Thyroid gland (tissue), 4 donors: ENCODE measurements around the gene GOPC. TPM values are rescaled to one million over a fixed set of nuclear protein-coding genes. Genes with fewer than 3 reads are reported as not detected.

Source experiments
- DNase-seq, 2 donors: peaks; one replicate each; pipeline ENCODE4 v3.0.0-alpha.2; 2019
- H3K27ac ChIP-seq, 3 donors: fragments of 200-600 bp; sonication (generic); 1 replicate in 2 of 3; 2 replicates in 1 of 3; pipeline ENCODE4 v1.5.1; 2016 to 2019; ENCODE audit warnings: mild to moderate bottlenecking in 1 of 3, moderate library complexity in 1 of 3
- H3K27me3 ChIP-seq: fragments of 200-600 bp; sonication (generic); one replicate; pipeline ENCODE4 v1.5.1; 2019
- H3K36me3 ChIP-seq, 2 donors: fragments of 200-600 bp; sonication (generic); one replicate each; pipeline ENCODE4 v1.5.1; 2016 to 2019
- H3K4me1 ChIP-seq, 2 donors: fragments of 200-600 bp; sonication (generic); one replicate each; pipeline ENCODE4 v1.5.1; 2017 to 2019
- H3K4me3 ChIP-seq, 3 donors: fragments of 200-600 bp; sonication (generic); replicated peaks in 1 of 3; 1 replicate in 2 of 3; 2 replicates in 1 of 3; pipeline ENCODE4 v1.5.1; 2016; ENCODE audit warnings: mild to moderate bottlenecking in 1 of 3
- H3K9me3 ChIP-seq: fragments of 200-600 bp; sonication (generic); one replicate; pipeline ENCODE4 v1.5.1; 2017
- POLR2A ChIP-seq, 2 donors: fragments of 450-650 bp; IDR thresholded peaks; one replicate each; pipeline ENCODE4 v1.6.1; 2017; ENCODE audit warnings: antibody characterized with exemption in 2 of 2, mild to moderate bottlenecking in 2 of 2, moderate library complexity in 1 of 2
- WGBS, 2 donors: methylation state at CpG; one replicate each; pipeline ENCODE4 v1.1.5; 2017; 5-methylcytosine and 5-hydroxymethylcytosine counted together
- intact Hi-C: fragments of 100-400 bp; cut with DNase I; formaldehyde crosslinking; loops from one replicate; pipeline ENCODE4 v1.15.1; 2023
- total RNA-seq, 4 donors: library from RNA; depleted of rRNA; stranded (reverse); fragments of >200 nt; gene quantifications; one replicate each; pipeline ENCODE4 v1.2.3, GENCODE V29; 2016
- TF ChIP-seq, protein P1 (sequence below), 6 experiments: fragments of 200-600 bp in 3 of 6; fragments of 450-650 bp in 3 of 6; sonication (generic) in 3 of 6; IDR thresholded peaks; one replicate each; pipeline ENCODE4 v1.5.1; 2016 to 2019; ENCODE audit warnings: antibody characterized with exemption in 6 of 6, mild to moderate bottlenecking in 2 of 6, inconsistent platforms in 1 of 6, moderate library complexity in 1 of 6

The GOPC gene
- total RNA-seq, 4 donors from 2014 or later: 37.9 to 49.5 (median 41.7) TPM

DNA sequence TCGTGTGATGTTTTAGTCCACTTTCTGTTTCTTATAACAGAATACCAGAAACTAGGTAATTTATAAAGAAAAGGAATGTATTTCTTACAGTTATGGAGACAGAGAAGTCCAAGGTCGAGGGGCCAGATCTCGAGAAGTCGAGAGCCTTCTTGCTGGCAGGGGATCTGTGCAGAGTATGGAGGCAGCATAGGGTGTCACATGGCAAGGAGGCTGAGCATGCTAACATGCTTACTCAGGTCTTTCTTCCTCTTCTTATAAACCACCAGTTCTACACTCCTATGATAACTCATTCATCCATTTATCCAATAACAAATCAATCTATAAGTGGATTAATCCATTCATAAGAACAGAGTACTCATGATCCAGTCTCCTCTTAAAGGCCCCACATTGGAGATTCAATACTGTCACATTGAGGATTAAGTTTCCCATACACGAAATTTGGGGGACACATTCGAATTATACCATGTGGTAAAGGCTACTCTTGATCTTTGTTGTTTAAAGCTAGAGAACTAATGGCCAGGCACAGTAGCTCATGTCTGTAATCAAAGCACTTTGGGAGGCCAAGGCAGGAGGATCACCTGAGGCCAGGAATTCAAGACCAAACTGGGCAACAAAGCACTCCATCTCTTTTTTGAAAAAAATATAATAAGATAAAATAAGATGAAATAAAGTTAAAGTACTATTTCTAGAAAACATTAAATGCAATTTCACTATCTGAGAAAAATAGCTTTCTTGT lies 2.1 kb downstream of the GOPC start:
- Histone ChIP-seq H3K36me3 (no peaks in the 10 kb centered on the region), H3K9me3 (no peaks in the 10 kb centered on the region), H3K27ac (no peak overlapping the region), H3K4me3 (no peak overlapping the region), H3K27me3 (no peaks in the 10 kb centered on the region), H3K4me1 (peaks cover 9 to 18% of the 10 kb centered on the region in 2 donors)
- intact Hi-C loops: loop anchor here (10.0 kb wide), 1 partner anchor 255 kb away; no protein-coding TSS in a partner anchor
- WGBS, 2 donors: 88 to 94% methylated on average over 6 of the region's 6 CpGs
- DNase-seq: no peak
- TF ChIP-seq POLR2A (IDR thresholded peaks at IDR 0.05): no peak
- TF ChIP-seq, protein P1, sequence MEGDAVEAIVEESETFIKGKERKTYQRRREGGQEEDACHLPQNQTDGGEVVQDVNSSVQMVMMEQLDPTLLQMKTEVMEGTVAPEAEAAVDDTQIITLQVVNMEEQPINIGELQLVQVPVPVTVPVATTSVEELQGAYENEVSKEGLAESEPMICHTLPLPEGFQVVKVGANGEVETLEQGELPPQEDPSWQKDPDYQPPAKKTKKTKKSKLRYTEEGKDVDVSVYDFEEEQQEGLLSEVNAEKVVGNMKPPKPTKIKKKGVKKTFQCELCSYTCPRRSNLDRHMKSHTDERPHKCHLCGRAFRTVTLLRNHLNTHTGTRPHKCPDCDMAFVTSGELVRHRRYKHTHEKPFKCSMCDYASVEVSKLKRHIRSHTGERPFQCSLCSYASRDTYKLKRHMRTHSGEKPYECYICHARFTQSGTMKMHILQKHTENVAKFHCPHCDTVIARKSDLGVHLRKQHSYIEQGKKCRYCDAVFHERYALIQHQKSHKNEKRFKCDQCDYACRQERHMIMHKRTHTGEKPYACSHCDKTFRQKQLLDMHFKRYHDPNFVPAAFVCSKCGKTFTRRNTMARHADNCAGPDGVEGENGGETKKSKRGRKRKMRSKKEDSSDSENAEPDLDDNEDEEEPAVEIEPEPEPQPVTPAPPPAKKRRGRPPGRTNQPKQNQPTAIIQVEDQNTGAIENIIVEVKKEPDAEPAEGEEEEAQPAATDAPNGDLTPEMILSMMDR (IDR thresholded peaks at IDR 0.05): no peak

DNA sequence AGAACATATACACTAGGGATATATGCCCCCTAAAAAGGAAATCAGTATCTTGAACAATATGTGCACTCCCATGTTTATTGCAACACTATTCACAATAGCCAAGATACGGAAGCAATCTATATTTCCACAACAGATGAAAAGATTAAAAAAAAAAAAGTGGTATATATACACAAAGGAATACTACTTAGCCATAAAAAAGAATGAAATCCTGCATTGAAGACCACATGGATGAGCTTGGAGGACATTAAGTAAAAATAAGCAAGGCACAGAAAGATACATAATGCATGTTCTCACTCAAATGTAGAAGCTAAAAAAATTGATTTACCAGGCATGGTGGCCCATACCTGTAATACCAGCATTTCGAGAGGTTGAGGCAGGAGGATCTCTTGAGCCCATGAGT lies 4.6 kb downstream of the GOPC start:
- 94 to 95% methylated on average over 2 of the region's 2 CpGs for WGBS, 2 donors
- no peak for TF ChIP-seq POLR2A (IDR thresholded peaks at IDR 0.05)
- TF ChIP-seq, protein P1 (IDR thresholded peaks at IDR 0.05): no peak
- H3K9me3 ChIP-seq: no peaks in the 10 kb centered on the region
- intact Hi-C loops: loop anchor here (10.0 kb wide), 1 partner anchor 53 kb away; no protein-coding TSS in a partner anchor
- no peak overlapping the region for H3K27ac ChIP-seq
- H3K36me3 ChIP-seq: no peaks in the 10 kb centered on the region
- no peak for DNase-seq
- no peaks in the 10 kb centered on the region for H3K27me3 ChIP-seq
- peaks cover 9 to 18% of the 10 kb centered on the region in 2 donors for H3K4me1 ChIP-seq
- H3K4me3 ChIP-seq: no peak overlapping the region

DNA sequence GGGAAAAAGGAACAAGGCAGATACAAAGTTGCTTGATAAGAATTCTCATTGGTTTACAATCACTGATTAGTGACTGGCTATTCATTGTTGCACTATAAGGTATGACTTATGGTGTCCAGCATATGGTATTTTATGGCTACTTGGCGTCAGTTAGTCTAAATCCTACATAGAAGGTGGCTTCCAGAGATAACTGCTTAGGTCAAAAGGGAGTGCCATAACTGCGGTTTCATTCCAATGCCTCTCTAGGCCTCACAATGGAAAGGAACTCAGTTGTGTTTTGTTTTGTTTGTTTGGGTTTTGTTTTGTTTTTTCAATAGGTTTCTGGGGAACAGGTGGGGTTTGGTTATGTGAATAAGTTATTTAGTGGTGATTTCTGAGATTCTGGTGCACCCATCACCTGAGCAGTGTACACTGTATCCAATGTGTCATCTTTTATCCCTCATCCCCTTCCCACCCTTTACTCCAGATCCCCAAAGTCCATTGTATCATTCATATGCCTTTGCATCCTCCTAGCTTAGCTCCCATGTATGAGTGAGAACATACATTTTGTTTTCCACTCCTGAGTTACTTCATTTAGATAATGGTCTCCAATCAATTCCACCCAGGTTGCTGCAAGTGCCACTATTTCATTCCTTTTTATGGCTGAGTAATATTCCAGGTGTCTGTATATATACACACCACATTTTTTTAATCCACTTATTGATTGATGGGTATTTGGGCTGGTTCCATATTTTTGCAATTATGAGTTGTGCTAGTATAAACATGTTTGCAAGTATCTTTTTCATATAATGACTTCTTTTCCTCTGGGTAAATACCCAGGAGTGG lies 7.0 kb downstream of the GOPC start:
- Histone ChIP-seq H3K27me3 (no peaks in the 10 kb centered on the region), H3K27ac (no peak overlapping the region), H3K9me3 (no peaks in the 10 kb centered on the region), H3K36me3 (no peaks in the 10 kb centered on the region), H3K4me1 (peaks cover 2 to 12% of the 10 kb centered on the region in 2 donors), H3K4me3 (no peak overlapping the region)
- TF ChIP-seq, protein P1 (IDR thresholded peaks at IDR 0.05): no peak
- DNase-seq: no peak
- WGBS, 2 donors: 97 to 98% methylated on average over 2 of the region's 2 CpGs
- intact Hi-C loops: loop anchor here (10.0 kb wide), 1 partner anchor 51 kb away; no protein-coding TSS in a partner anchor

DNA sequence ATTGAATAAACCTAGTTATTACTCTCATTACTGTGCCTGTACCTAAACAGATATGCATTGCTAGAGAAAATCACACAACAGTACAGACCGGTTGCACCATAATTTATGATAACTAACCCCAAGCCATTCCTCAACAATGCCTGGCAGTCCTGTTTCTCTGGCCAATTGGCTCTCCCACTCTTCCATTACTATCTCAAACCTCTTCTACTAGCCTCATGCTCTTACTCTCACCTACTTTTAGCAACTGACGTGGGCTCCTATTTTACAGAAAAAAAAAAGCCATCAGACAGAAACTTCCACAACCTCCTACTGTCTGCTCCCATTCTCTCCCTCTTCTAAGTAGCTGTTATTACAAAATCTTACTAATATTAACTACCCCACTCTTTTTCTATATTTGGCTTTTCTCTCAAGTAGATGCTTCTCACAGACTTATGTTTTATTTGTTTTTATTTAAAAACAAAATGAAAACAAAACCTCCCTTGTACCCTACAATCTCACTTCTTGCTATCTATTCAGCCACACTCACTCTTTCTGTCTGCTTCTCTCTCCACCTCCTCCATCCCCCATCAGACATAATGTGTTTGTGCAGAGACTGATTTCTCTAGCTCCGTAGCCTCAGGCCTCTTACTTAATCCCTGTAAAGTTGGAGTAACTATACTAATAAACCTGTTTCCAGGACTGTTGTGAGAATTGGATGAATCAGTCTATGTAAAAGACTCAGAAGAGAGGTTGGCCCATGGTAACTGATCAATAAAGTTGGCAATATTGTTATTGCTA lies 9.1 kb downstream of the GOPC start:
- Histone ChIP-seq H3K4me3 (no peak overlapping the region), H3K27me3 (no peaks in the 10 kb centered on the region), H3K4me1 (no peaks in the 10 kb centered on the region), H3K27ac (no peak overlapping the region), H3K9me3 (no peaks in the 10 kb centered on the region), H3K36me3 (no peaks in the 10 kb centered on the region)
- WGBS, 2 donors: 96 to 98% methylated on average over 3 of the region's 3 CpGs
- TF ChIP-seq, protein P1 (IDR thresholded peaks at IDR 0.05): no peak
- TF ChIP-seq POLR2A (IDR thresholded peaks at IDR 0.05): no peak
- DNase-seq: no peak
- intact Hi-C loops: loop anchor here (10.0 kb wide), 1 partner anchor 48 kb away; no protein-coding TSS in a partner anchor
